ENCODE results near the gene AUTS2.

The AUTS2 gene

DNA sequence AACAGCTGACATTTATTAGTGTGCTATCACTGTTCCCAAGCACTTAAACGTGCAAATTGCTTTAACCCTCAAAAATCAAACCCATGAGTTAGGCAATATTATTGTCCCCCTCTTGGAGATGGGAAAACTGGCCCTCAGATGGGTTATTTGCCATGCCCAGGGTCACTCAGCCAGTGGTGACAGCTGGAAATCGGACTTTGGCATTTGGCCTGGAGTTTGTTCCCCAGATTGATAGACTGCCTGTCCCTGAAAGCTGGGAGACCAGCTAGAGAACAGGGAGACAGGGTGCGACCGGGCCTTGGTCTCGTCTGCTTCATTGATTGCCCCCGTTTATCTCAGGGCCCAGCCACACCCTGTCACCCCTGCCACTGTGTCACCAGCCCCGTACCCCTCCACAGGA is 1167.4 kb downstream of the AUTS2 start:
- TF ChIP-seq CTCF (IDR thresholded peaks at IDR 0.05; ENCODE audit: low read depth, low read length): no peak
- no peak overlapping the region for H3K4me3 ChIP-seq (ENCODE audit: low read depth, low read length)

- no peak overlapping the region for H3K4me3 ChIP-seq (ENCODE audit: low read depth, low read length)
- TF ChIP-seq CTCF (IDR thresholded peaks at IDR 0.05; ENCODE audit: low read depth, low read length): no peak
Observed at GRCh38 chr7:70766109-70766508, 1167.8 kb downstream of the AUTS2 start.

DNA sequence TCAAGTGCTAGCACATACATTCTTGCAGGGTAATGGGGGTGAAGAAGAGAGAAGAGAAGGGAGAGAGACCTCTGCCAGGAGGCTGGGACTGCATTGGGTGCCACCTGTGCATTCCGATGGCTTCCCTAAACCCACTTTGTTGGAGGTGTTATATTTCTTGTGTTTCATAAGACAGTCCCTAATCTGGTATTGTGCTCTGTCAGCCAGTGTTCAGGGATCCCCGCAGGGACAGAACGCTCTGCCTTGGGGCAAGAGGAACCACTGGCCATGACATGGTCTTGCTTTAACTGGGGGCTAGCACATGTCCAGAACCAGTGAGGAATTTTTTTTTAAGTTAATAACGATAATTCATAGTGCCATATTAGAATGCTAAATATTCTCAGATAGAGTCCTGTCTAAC is 1168.4 kb downstream of the AUTS2 start:
- TF ChIP-seq CTCF (IDR thresholded peaks at IDR 0.05; ENCODE audit: low read depth, low read length): no peak
- no peak overlapping the region for H3K4me3 ChIP-seq (ENCODE audit: low read depth, low read length)

GRCh38 chr7:70770154-70770553 is 1171.9 kb downstream of the AUTS2 start:
- H3K4me3 ChIP-seq (ENCODE audit: low read depth, low read length): no peak overlapping the region
- TF ChIP-seq CTCF (IDR thresholded peaks at IDR 0.05; ENCODE audit: low read depth, low read length): no peak

- no peak for TF ChIP-seq CTCF (IDR thresholded peaks at IDR 0.05; ENCODE audit: low read depth, low read length)
- H3K4me3 ChIP-seq (ENCODE audit: low read depth, low read length): no peak overlapping the region
Observed at GRCh38 chr7:70771451-70771850, 1173.2 kb downstream of the AUTS2 start.

DNA sequence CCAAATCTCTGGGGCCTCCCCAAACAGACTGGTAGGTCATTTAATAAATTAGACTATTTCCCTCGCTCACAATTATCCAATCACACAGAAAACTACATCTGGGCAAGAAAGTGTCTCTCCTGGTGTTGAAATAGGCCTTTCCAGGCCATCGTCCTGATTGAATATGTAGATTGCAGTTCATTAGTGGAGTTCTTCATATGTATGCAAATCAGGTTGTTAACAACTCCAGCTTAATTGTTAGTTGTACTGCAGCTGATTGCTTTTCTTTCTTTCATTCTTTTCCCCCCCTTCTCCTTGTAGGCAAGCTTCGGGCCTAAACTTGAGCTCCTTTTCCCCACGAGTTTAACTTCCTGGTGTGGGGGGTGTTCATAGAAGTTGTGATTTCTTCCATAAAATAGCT is 1174.6 kb downstream of the AUTS2 start:
- no peak for TF ChIP-seq CTCF (IDR thresholded peaks at IDR 0.05; ENCODE audit: low read depth, low read length)
- H3K4me3 ChIP-seq (ENCODE audit: low read depth, low read length): no peak overlapping the region

- H3K4me3 ChIP-seq (ENCODE audit: low read depth, low read length): no peak overlapping the region
- no peak for TF ChIP-seq CTCF (IDR thresholded peaks at IDR 0.05; ENCODE audit: low read depth, low read length)
Observed at GRCh38 chr7:70773406-70773805, 1175.1 kb downstream of the AUTS2 start.
